Measurements from ENCODE around the gene SLC15A1. TPM values are rescaled to one million over a fixed set of nuclear protein-coding genes. Genes with fewer than 3 reads are reported as not detected.

SLC15A1 gene
- polyA plus RNA-seq, 3 donors = not detected

- no peak overlapping the region for H3K4me3 ChIP-seq (replicated peaks in 1 of 3; ENCODE audit: low read depth in 2 of 3, low read length in 3 of 3)
- H3K9ac ChIP-seq (ENCODE audit: insufficient read depth, low read length, poor library complexity, severe bottlenecking) = no peak overlapping the region
- H2AFZ ChIP-seq (ENCODE audit: insufficient read depth, low read depth, low read length, poor library complexity, severe bottlenecking) = no peak overlapping the region
- Mint-ChIP-seq H3K27me3 (ENCODE audit: low read depth in 3 of 3) (peaks cover 8 to 12% (median 9%) of the 10 kb centered on the region in 3 donors), H3K9me3 (peaks cover 0 to 5% (median 0%) of the 10 kb centered on the region in 7 donors), H3K4me1 (no peaks in the 10 kb centered on the region), H3K27ac (no peak overlapping the region), H3K4me3 (no peak overlapping the region), H3K36me3 (no peaks in the 10 kb centered on the region)
- H3K79me2 ChIP-seq (ENCODE audit: insufficient read depth, low read length) = no peaks in the 10 kb centered on the region
- no peak for DNase-seq
- H4K20me1 ChIP-seq (ENCODE audit: insufficient read depth, low read length) = no peaks in the 10 kb centered on the region
- H3K9me3 ChIP-seq (replicated peaks in 1 of 2; ENCODE audit: control insufficient read depth in 1 of 2, insufficient read depth in 1 of 2, low read length in 2 of 2) = no peaks in the 10 kb centered on the region
- no peaks in the 10 kb centered on the region for H3K27me3 ChIP-seq (ENCODE audit: control insufficient read depth in 2 of 2, insufficient read depth in 2 of 2, low read length in 2 of 2)
- intact Hi-C loops (cut with micrococcal nuclease) = no loop called here
- no peak overlapping the region for H3K4me2 ChIP-seq (replicated peaks; ENCODE audit: extremely low read depth, low read length, poor library complexity, severe bottlenecking)
- no peak for TF ChIP-seq CTCF (IDR thresholded peaks at IDR 0.05)
- no peaks in the 10 kb centered on the region for H3K36me3 ChIP-seq (replicated peaks in 1 of 2; ENCODE audit: control insufficient read depth in 1 of 2, insufficient read depth in 2 of 2, low read length in 2 of 2)
- no peak overlapping the region for H3K27ac ChIP-seq (ENCODE audit: low read depth in 1 of 2, low read length in 2 of 2)
- no peaks in the 10 kb centered on the region for H3K4me1 ChIP-seq (ENCODE audit: control insufficient read depth in 1 of 2, insufficient read depth in 2 of 2, low read length in 2 of 2)
- 80% methylated on average over 1 of the region's 1 CpG for WGBS (ENCODE audit: insufficient coverage)
Measured at GRCh38 chr13:98779695-98780094, 27.2 kb upstream of the SLC15A1 start.

- Histone ChIP-seq H3K36me3 (replicated peaks in 1 of 2; ENCODE audit: control insufficient read depth in 1 of 2, insufficient read depth in 2 of 2, low read length in 2 of 2) (no peaks in the 10 kb centered on the region), H3K79me2 (ENCODE audit: insufficient read depth, low read length) (no peaks in the 10 kb centered on the region), H3K9me3 (replicated peaks in 1 of 2; ENCODE audit: control insufficient read depth in 1 of 2, insufficient read depth in 1 of 2, low read length in 2 of 2) (no peaks in the 10 kb centered on the region), H4K20me1 (ENCODE audit: insufficient read depth, low read length) (no peaks in the 10 kb centered on the region), H3K27me3 (ENCODE audit: control insufficient read depth in 2 of 2, insufficient read depth in 2 of 2, low read length in 2 of 2) (no peaks in the 10 kb centered on the region), H2AFZ (ENCODE audit: insufficient read depth, low read depth, low read length, poor library complexity, severe bottlenecking) (no peak overlapping the region), H3K9ac (ENCODE audit: insufficient read depth, low read length, poor library complexity, severe bottlenecking) (no peak overlapping the region), H3K4me1 (ENCODE audit: control insufficient read depth in 1 of 2, insufficient read depth in 2 of 2, low read length in 2 of 2) (no peaks in the 10 kb centered on the region), H3K4me2 (replicated peaks; ENCODE audit: extremely low read depth, low read length, poor library complexity, severe bottlenecking) (no peak overlapping the region), H3K4me3 (replicated peaks in 1 of 3; ENCODE audit: low read depth in 2 of 3, low read length in 3 of 3) (no peak overlapping the region), H3K27ac (ENCODE audit: low read depth in 1 of 2, low read length in 2 of 2) (no peak overlapping the region)
- Mint-ChIP-seq H3K27ac (no peak overlapping the region), H3K9me3 (peaks cover 0 to 3% (median 0%) of the 10 kb centered on the region in 7 donors), H3K4me1 (no peaks in the 10 kb centered on the region), H3K4me3 (no peak overlapping the region), H3K36me3 (no peaks in the 10 kb centered on the region), H3K27me3 (ENCODE audit: low read depth in 3 of 3) (peaks cover 8 to 12% (median 9%) of the 10 kb centered on the region in 3 donors)
- intact Hi-C loops (cut with micrococcal nuclease) = no loop called here
- no peak for DNase-seq
- TF ChIP-seq CTCF (IDR thresholded peaks at IDR 0.05) = no peak
- 68% methylated on average over 6 of the region's 8 CpGs for WGBS (ENCODE audit: insufficient coverage)
Measured at GRCh38 chr13:98778749-98779148, 26.3 kb upstream of the SLC15A1 start.

Measured in CD14-positive monocyte (primary cell).